GM21423 (cell line): ENCODE data around the gene NSD2.

Experiments used
- ATAC-seq: cut with Tn5 transposase; IDR thresholded peaks from one replicate; pipeline ENCODE4 v1.9.1; 2021; ENCODE audit warnings: mild to moderate bottlenecking, moderate library complexity; ENCODE audit not compliant: unreplicated experiment

Gene NSD2

DNA sequence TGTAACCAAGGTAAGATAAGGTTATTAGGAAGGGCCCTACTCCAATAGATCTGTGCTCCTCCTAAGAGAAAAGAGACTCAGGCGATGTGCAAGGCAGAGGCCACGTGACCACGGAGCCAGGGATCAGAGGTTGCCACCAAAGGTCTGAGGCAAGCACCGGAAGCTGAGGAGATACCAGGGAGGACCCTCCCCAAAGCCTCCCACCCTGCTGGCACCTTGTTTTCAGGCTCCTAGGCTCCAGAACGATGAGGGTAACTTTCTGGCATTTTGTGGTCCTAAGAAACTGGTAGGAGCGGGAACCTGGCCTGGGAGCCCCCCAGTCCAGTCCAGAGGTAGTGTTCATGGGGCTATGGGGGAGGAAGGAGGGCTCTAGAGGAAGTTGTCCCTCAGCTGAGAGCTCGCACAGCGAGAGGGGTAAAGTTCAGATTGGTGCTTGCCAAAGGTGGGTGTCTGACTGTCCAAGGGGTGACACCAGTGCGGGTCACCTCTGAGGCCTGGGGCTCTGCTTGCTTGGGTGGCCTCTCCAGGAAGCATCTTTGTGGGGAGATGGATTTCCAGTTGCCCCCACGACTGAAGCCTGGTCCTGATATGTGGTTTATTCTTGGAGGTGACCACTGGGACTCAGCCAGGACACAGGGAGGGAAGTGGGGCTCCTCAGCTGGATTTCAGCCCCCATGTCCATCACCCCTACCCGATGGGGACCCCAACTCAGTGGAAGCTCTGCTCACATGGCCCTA lies 7.7 kb upstream of the NSD2 start:
- ATAC-seq = no peak

DNA sequence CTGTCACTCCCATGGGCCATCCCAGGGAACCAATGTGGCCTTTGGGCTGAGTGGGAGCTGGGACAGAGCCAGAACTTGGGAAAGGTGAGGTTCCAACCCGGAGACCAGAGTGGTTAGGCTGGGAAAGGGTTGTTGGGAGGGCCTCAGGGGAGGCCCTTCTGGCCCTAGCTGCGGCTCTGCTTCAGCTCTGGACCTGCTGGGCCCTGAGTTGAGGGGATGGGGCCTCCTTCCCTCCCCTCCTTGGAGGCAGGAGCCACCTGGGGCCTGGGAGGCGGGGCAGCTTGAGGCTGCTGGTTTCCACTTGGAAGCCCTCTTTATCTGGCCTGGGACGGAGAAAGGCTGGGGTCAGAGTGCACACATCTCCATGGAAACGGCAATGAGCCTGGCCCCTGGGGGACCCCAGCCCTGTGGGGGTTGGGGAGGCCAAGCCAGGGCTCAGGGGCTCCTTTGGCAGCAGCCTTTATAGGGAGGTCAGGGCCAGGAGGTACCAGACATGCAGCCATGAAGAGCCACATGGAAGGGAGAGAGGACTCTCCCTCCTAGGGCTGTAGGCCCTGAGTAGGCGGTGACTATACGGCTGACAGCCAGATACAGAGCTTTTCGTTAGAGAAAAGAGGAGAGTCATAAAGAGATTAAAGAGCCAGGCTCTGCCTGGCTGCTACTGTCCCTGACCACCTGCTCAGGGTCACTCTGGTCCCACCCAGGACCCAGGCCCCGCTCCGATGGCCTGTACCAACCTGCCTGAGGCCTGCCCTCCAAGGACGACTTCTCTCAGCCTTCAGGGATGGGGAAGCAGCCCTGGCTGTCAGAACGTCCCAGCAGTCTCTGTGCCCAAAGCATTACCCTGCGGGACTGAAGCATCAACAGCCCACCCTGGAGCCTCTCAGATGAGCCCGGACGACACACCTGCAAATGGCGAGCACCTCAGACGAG lies 6.9 kb upstream of the NSD2 start:
- ATAC-seq = no peak

DNA sequence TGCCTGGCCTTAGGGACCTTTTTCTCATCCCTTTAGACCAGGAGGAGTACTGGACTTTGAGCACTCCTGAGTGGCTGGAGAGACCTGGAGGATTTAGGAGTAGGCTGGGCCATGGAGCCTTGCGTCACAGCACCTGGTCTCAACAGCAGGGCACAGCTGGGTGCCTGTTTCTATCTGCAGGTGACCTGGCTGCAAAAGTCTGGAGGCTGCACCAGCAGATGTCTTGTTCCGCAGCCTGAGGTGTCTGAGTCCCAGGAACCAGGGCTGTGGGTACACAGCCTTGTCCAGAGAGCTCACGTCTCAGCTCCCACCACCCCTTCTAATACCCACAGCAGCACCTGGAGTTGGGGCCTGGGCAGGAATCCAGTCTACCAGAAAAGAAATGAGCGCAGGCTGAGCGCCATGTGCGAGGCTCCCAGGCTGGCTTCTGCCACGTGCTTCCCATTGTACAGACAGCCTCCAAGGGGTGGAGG lies 5.0 kb upstream of the NSD2 start:
- ATAC-seq = no peak

DNA sequence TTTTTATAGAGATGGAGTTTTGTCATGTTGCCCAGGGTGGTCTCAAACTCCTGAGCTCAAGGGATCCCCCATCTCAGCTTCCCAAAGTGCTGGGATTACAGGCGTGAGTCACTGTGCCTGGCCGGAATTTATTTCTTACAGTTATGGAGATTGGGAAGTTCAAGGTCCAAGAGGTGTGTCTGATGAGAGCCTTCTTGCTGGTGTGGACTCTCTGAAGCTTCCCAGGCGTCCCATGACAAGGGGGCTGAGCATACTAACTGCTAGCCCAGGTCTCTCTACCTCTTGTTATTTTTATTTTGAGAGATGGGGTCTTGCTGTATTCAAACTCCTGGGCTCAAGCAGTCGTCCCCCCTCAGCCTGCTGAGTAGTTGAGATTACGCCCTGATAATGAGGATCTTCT lies 2.9 kb upstream of the NSD2 start:
- no peak for ATAC-seq

DNA sequence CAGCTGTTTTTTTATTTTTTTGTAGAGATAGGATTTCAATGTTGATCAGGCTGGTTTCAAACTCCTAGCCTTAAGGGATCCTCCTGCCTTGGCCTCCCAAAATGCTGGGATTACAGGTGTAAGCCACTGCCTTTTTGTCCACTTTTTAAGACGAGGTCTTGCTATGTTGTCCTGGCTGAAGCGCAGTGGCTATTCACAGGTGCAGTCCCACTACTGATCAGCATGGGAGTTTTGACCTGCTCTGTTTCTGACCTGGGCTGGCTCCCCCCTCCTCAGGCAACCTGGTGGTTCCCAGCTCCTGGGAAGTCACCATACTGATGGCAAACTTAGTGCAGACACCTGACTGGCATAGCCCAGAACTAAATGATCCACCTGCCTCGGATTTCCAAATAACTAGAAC lies 2.3 kb upstream of the NSD2 start:
- no peak for ATAC-seq

DNA sequence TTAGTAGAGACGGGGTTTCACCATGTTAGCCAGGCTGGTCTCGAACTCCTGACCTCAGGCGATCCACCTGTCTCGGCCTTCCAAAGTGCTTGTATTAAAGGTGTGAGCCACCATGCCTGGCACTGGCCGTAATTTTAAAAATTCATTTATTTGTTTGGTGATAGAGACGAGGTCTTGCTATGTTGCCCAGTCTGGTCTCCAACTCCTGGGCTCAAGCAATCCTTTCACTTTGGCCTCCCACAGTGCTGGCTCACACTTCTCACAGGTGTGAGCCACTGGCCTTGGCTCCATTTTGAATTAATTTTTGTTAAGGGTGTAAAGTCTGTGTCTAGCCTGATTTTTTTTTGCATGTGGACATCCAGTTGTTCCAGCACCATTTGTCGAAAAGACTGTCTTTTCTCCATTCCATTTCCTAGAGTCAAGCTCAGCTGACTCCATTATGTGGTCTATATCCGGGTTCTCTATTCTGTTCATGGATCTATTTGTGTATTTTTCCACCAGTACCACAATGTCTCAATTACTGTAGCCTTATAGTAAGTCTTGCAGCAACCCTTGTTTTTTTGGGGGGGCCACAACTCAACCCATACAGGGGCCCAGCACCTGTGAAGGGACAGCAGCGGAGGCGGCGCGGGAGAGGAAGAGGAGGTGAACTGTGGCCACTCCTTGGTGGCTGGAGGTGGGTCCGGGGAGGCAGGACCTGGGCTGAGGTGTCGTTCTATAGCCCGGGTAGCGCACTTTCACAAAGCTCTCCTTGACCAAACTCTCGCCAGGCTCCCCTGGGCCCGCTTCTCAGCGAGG lies 1.5 kb upstream of the NSD2 start:
- ATAC-seq = peak; percentile 2

DNA sequence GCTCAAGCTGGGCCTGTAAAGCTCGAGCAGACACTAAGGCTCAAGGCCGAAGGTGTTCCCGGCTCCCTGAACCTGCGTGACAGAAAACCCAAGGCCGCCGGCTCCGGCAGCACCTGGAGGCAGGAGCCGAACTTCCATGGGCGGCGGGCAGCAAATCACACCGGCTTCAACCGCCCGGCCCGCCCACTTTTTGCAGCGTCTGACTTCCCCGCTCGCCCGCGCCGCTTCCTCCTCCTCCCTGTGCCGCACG lies 940 bp upstream of the NSD2 start:
- ATAC-seq = peak; percentile 38

DNA sequence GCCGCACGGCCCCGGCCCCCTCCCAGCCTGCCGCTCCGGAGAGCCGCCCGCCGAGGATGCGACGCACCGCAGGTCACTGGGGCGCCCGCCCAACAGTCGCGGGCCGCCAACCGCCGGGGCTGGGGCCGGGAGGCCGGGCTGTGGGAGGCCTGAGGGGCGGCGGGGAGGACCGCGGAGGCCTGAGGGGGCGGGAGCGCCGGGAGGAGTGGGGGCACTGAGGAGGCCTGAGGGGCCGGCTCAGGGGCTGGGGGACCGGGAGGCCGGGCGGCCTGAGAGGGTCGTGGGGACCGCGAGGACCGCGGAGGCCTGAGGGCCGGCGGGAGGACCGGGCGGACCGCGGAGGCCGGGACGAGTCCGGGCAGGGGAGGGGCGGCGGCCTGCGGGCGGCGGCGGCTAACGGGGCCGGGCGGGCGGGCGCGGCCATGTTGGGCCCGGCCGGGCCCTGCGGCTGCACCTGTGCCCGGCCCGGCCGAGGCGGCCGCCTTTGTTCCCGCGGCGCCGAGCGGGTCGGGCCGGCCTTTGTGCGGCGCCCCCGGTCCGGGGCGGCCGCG lies 353 bp downstream of the NSD2 start:
- peak; percentile 1 for ATAC-seq

DNA sequence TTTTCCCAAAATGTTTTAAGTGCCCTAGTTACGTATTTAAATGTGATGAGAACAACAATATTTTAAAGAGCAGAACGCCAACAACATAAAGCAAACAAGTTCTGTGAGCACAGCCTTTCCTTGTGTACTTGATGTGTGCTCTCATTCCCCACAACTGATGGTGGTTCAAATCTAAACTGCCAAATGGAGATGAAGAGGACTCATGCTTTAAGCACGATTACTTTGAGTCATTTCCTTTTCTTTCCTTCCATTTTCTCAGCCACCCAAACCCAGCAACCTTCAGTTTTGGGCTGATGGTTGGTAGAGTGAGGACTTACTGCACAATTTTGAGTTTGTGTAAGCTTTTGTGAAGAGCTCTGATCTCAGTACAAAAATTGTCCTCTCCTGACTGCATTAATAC lies 1.7 kb downstream of the NSD2 start:
- ATAC-seq = no peak

DNA sequence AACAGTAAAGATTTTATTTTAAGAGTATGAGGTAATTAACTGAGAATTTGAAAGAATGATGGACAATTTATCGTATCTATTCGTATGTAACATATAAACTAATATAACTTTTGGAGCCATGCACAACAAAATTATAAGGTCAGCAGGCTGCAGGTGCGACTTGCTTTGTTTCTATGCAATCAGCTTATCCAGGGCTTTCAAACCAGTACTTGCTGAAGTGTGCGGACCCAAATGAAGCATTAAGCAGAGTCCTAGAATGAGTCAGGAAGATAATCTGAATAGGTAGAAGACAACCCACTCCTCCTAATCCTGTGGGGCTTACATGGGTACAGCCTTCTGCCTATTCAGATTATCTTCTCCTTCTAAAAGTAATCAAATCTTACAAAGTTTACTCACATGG lies 2.1 kb downstream of the NSD2 start:
- ATAC-seq = no peak

DNA sequence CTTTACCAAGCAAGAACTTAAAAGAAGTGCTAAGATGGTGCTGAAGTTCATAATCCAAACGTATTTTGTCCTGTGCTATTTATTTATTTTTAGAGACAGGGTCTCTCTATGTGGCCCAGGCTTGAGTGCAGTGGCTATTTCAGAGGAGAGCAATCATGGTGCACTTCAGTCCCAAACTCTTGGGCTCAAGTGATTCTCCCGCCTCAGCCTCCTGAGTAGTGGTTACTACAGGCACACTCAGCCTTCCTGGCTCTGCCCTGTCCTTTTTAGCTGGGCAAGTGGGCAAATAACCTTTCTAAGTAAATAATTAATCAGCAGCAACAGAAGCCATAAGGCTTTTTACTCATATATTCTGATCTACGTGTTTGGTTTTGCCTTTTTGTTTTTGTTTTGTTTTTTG lies 2.6 kb downstream of the NSD2 start:
- ATAC-seq = no peak

DNA sequence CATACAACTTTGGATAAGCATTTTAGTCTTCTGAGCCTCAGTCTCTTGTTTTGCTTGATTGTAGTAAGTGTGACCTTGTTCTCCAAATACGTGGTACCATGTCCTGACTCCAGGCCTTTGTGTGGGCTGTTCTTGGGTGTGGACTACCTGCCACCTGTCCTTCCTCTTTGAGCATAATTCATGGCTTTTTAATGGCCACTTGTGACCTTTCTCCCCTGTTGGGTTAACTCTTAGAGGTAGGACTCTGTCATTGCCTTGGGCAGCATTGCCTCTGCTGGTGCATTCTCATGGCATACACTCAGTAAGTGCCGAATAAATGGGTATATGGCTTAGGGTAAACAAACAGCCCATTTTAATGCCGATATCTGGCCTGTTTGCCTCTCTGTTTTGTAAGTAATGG lies 3.0 kb downstream of the NSD2 start:
- ATAC-seq = no peak

DNA sequence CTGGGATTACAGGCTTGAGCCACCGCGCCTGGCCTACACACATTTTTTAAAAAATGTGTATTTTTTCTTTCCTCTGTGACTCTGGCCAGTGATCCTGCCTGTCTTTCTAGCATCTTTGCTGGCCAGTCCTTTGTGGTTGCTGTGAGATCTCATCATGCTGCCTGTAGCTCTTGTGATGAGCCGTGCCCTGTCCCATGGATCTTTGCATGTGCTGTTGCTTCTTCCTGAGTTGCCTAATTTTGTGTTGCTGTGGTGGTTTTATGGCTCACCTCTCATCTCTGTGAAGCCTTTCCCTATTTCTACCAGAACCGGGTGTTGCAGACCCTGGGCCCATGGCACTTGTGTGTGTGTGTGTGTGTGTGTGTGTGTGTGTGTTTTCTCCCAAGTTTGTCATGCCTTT lies 8.3 kb downstream of the NSD2 start:
- ATAC-seq = no peak

DNA sequence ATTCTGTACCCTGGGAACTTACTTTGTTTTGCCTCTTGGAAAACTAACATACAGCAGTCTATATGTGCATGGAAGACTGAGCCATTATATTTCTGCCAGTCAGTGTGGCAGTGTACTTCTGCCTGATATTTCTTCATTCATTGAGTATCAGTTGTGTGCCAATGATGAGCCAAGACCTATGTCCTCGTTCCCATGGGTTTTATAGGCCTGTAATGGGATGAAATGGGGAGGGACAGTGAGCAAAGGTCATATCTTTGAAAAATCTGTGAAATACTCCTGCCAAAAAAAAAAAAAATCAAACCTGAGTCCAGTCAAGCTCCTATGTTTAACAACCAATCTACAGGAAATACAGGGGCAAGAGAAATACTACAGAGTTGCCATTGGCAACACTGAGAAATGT lies 9.1 kb downstream of the NSD2 start:
- no peak for ATAC-seq

DNA sequence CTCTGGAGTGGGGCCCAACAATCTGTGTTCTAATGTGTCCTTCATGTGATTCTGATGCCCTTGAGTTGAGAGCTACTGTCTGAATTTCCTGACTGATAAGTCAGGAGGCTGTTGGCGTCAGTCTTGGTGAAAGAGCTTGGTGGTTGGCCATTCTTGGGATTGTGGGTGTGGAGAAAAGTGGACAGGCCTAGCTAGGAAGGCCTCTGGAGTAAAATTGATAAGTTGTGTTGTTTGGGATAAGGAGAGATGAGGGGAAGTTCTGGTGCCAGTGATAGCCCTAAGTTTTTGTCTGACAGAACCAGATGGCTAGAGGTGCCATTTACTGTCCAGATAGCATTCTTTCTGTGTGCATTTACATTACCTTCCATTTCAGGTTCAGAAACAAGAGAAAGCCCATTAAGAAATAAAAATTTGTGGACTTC lies 11.7 kb downstream of the NSD2 start:
- ATAC-seq = no peak

DNA sequence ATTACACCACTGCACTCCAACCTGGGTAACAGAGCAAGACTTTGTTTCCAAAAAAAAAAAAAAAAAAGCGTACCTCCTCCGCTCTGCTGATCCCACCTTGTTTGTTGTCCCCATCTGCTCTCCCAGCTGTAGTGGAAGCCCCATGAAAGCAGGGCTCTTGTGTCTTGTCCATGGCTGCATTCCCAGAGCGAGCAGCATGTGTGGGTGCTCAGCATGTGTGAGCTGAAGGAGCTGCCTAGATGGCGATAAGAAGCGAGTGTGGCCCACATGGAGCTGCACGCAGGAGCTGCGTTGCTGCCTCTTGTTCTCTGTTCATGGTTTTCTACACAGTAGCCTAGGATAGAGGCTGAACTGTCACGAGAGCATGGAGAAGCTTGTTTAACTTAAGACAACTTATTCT lies 12.4 kb downstream of the NSD2 start:
- no peak for ATAC-seq

DNA sequence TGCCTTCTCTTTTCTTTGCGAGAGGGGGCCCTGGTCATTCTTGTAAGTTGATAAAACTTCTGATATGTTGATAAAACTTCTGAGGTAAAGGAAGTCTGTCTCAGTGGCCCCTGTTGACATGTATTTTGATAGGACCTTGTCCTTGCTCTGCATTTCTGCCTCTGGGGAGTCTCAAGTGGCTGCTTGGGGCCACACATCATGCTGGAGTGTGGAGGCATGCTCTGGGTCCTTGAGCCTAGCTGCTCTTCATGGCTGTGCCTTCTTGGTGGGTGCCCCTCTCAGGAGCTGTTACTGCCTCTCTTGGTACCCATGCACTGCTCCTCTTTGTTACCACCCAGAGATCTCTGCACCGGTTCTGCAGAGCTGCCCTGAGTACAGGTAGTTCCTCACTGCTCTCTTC lies 14.2 kb downstream of the NSD2 start:
- ATAC-seq = no peak

DNA sequence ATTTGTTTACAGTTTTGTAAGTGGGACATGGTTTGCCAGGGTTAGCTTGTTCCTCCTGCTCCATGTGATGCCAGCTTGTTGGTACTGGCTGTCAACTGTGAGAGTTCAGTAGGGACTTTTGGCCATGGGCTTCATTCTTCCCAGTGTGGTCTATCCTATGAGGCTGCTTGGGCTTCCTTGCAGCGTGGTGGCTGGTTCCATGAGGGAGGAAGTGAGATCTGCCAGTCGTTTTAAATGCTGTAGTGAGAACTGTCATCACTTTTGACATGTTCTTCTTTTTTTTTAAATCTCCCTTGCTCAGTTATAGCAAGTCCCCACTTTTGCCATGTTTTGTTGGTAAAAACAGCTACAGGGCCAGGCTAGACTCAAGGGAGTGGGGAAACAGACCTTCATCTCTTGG lies 15.9 kb downstream of the NSD2 start:
- ATAC-seq = no peak

DNA sequence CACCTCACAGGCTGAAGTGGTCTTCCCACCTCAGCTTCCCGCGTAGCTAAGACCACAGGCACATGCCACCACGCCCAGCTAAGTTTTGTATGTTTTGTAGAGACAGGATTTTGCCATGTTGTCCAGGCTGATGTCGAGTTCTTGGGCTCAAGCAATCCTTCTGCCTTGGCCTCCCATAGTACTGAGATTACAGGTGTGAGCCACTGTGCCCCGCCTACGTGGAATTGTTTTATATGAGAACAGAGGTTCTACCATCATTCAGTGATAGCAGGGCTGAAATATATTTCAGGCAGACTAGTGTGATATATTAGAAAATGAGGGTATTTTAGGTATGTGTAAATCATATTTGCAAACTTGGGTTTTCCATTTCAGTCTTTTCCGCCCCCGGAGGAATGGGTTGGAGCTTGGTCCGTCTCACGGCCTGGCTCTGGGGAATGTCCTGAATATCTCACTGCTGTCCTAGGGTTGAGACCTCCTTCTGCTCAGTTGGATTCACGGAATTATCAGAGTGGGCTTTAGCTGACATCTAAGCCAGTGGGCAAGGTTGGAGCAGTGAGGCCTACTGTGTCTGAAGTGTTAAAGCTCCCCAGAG lies 19.9 kb downstream of the NSD2 start:
- ATAC-seq = no peak

DNA sequence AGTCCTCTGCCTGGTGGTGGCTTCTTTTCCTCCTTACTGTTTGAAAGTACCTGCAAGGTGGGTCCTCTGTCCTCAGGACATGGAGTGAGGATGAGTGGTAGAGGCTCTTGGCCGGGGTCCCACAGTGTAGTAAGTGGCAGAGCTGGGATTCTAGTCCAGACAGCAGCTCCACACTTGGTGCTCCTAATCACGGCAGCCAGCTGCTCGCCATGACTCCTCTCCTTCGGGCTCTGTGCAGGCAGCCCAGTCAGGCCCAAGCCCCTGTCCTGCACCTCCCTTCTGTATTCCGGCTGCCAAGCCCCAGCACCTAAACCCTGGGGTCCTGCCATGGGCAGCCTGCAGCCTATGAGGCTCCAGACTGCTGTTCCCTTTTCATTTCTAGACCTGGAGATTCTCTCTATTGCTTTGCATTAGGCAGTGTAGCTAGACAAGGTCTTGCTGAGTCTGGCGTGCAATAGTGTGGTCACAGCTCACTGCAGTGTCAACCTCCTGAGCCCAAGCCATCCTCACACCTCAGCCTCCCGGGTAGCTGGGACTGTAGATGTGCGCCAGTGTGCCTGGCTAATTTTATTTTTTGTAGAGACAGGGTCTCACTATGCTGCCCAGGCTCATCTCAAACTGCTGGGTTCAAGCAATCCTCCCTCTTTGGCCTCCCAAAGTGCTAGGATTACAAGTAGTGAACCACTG lies 24.9 kb downstream of the NSD2 start:
- ATAC-seq = no peak

DNA sequence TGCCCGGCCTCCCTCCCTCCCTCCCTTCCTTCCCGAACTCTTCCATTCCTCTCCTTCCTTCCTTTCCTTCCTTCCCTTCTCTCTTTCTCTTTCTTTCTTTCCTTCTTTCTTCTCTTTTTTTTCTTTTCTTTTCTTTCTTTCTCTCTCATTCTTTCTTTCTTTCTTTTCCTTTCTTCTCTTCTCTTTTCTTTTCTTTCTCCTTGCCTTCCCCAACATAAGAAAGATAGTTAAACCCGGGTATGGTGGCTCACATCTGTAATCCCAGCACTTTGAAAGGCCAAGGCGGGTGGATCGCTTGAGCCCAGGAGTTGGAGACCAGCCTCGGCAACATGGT lies 25.4 kb downstream of the NSD2 start:
- ATAC-seq = no peak
